Measurements from ENCODE around the gene ZNF93. TPM values are rescaled to one million over a fixed set of nuclear protein-coding genes. Genes with fewer than 3 reads are reported as not detected.
"Not testable (repeated sequence)": the region's sequence is repeated elsewhere in the genome, so short reads cannot be mapped to it uniquely, and the experiment has no call there.

ZNF93 gene
- total and polyA plus RNA-seq, 2 experiments from 2014 or later: 14.9 to 20.8 TPM

DNA sequence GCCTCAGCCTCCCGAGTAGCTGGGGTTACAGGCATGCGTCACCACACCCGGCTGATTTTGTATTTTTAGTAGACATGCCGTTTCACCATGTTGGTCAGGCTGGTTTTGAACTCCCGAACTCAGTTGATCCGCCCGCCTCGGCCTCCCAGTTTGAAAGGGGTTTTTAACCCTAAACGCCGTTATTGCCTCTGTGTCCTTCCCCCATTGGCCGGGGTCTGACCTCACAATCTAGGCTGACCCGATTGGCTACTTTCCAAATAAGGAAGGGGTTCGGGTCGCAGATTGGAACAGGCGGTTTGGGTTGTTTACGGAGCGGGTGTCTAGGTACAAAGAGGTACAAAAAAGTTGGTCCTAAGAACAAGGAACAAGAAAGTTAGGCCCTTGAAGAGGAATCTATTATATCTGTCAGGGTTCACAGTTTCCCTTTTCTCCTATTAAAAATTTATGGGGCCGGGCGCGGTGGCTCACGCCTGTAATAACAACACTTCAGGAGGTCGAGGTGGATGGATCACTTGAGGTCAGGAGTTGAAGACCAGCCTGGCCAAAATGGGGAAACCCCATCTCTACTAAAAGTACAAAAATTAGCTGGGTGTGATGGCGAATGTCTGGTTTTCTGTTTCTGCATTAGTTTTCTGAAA lies 34.0 kb upstream of the ZNF93 start:
- H3K27me3 ChIP-seq: no peaks in the 10 kb centered on the region
- H3K4me1 ChIP-seq (ENCODE audit: low read depth): peaks cover 10% of the 10 kb centered on the region
- peak overlapping the region; percentile 98 for H3K27ac ChIP-seq
- H3K9me3 ChIP-seq (ENCODE audit: low read depth): no peaks in the 10 kb centered on the region
- peak; percentile 15 to 73 for DNase-seq (ENCODE audit: low read depth in 1 of 2, low spot score in 1 of 2)
- no peaks in the 10 kb centered on the region for H3K36me3 ChIP-seq
- TF ChIP-seq, protein P1, sequence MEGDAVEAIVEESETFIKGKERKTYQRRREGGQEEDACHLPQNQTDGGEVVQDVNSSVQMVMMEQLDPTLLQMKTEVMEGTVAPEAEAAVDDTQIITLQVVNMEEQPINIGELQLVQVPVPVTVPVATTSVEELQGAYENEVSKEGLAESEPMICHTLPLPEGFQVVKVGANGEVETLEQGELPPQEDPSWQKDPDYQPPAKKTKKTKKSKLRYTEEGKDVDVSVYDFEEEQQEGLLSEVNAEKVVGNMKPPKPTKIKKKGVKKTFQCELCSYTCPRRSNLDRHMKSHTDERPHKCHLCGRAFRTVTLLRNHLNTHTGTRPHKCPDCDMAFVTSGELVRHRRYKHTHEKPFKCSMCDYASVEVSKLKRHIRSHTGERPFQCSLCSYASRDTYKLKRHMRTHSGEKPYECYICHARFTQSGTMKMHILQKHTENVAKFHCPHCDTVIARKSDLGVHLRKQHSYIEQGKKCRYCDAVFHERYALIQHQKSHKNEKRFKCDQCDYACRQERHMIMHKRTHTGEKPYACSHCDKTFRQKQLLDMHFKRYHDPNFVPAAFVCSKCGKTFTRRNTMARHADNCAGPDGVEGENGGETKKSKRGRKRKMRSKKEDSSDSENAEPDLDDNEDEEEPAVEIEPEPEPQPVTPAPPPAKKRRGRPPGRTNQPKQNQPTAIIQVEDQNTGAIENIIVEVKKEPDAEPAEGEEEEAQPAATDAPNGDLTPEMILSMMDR (IDR thresholded peaks at IDR 0.05; ENCODE audit: low read depth, low read length): no peak
- H3K4me3 ChIP-seq: peak overlapping the region; percentile 82

DNA sequence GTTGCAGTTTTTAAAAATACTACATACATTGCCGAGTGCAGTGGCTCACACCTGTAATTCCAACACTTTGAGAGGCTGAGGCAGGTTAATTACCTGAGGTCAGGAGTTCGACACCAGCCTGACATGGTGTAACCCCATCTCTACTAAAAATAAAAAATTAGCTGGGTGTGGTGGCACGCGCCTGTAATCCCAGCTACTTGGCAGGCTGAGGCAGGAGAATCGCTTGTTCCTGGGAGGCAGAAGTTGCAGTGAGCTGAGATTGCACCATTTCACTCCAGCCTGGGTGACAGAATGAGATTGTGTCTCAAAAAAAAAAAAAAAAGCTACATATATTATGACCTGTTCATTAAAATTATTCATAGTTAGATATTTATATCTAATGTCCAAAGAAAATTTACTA lies 30.7 kb upstream of the ZNF93 start:
- DNase-seq (ENCODE audit: low read depth in 1 of 2, low spot score in 1 of 2); H3K4me3 ChIP-seq; H3K27me3 ChIP-seq; H3K36me3 ChIP-seq; H3K27ac ChIP-seq; H3K4me1 ChIP-seq (ENCODE audit: low read depth); H3K9me3 ChIP-seq (ENCODE audit: low read depth): not testable (repeated sequence)

DNA sequence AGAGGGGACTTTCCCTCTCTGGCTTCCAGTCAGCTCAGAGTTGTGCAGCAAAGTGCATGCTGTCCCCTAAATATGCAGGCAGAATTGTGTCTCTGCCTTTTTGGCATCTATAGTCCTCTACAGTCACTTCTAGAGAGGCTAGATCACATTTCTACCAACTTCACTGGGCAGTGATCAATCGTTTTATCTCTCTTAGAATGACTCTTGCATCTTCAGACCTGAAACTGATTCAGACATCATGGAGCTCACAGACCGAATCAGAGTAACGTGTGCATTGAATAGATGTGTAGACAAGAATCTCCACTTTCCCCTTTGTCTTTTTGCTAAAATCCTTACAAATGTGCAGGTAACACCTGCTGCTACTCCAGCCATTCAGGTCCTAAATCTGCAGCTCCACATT lies 28.8 kb upstream of the ZNF93 start:
- H3K4me1 ChIP-seq (ENCODE audit: low read depth): peaks cover 10% of the 10 kb centered on the region
- no peaks in the 10 kb centered on the region for H3K27me3 ChIP-seq
- H3K36me3 ChIP-seq: peaks cover 14% of the 10 kb centered on the region
- no peak for DNase-seq (ENCODE audit: low read depth in 1 of 2, low spot score in 1 of 2)
- H3K27ac ChIP-seq: no peak overlapping the region
- TF ChIP-seq, protein P1 (IDR thresholded peaks at IDR 0.05; ENCODE audit: low read depth, low read length): no peak
- H3K9me3 ChIP-seq (ENCODE audit: low read depth): no peaks in the 10 kb centered on the region
- no peak overlapping the region for H3K4me3 ChIP-seq

DNA sequence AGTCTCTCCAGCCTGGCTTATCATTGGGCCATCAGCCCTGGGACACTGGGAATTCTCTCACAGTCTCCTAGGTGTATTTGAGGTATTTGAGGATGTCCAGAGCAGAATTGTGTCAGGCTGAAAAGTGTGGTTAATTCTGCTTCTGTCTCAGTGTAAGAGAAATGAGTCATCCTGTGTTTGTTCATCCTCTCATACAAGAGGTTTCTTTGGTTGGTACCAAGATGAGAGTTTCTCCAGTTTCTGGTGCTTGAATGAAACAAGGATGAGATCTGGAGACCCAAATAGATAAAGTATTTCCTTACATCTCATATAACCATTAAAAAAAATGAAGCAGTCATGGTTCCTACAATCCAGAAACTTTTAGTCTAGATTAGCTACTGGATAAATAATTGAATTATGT lies 27.4 kb upstream of the ZNF93 start:
- H3K4me1 ChIP-seq (ENCODE audit: low read depth): peaks cover under 1% of the 10 kb centered on the region
- peaks cover 14% of the 10 kb centered on the region for H3K36me3 ChIP-seq
- H3K27ac ChIP-seq: no peak overlapping the region
- TF ChIP-seq, protein P1 (IDR thresholded peaks at IDR 0.05; ENCODE audit: low read depth, low read length): no peak
- no peaks in the 10 kb centered on the region for H3K9me3 ChIP-seq (ENCODE audit: low read depth)
- H3K27me3 ChIP-seq: no peaks in the 10 kb centered on the region
- DNase-seq (ENCODE audit: low read depth in 1 of 2, low spot score in 1 of 2): no peak
- no peak overlapping the region for H3K4me3 ChIP-seq

DNA sequence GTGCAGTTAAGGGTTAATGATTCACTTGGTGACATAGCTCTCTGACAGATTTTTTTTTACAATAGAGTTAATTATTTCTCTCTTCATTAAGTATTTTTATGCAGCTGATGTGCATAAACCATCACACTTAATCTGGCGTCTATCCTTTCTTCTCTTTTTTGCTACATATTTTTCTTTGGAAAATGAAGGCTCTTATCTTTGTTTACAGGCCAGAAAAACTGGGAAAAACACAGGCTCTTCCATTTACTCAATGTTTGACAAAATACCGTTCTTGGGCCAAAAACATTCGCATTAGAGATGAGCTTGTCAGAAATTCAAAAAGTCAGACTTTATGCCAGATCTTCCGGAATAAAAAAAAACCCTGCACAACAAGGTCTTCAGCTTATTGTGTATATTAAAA lies 23.0 kb upstream of the ZNF93 start:
- DNase-seq (ENCODE audit: low read depth in 1 of 2, low spot score in 1 of 2): no peak
- Histone ChIP-seq H3K9me3 (ENCODE audit: low read depth) (no peaks in the 10 kb centered on the region), H3K27me3 (no peaks in the 10 kb centered on the region), H3K4me1 (ENCODE audit: low read depth) (no peaks in the 10 kb centered on the region), H3K4me3 (no peak overlapping the region), H3K36me3 (peaks cover 48% of the 10 kb centered on the region), H3K27ac (no peak overlapping the region)
- TF ChIP-seq, protein P1 (IDR thresholded peaks at IDR 0.05; ENCODE audit: low read depth, low read length): no peak

DNA sequence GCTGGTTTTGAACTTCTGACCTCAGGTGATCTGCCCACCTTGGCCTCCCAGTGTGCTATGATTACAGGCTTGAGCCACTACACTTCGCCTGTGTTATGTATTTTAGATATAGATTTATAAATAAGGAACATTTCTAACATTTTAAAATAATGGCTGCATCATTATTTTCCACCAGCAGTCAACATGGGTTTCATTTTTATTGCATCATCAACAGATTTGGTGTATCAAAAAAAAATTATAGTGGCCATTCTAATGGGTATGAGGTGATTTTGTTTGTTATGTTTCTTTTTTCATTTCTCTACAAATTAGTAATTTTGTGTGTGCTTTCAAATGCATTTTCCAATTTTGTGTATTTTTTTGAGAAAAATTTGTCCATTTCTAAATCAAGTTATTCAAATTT lies 16.2 kb upstream of the ZNF93 start:
- Histone ChIP-seq H3K27me3 (no peaks in the 10 kb centered on the region), H3K4me3 (no peak overlapping the region), H3K27ac (no peak overlapping the region), H3K4me1 (ENCODE audit: low read depth) (no peaks in the 10 kb centered on the region), H3K36me3 (peaks cover 45% of the 10 kb centered on the region), H3K9me3 (ENCODE audit: low read depth) (peaks cover 4% of the 10 kb centered on the region)
- DNase-seq (ENCODE audit: low read depth in 1 of 2, low spot score in 1 of 2): no peak
- TF ChIP-seq, protein P1 (IDR thresholded peaks at IDR 0.05; ENCODE audit: low read depth, low read length): no peak

DNA sequence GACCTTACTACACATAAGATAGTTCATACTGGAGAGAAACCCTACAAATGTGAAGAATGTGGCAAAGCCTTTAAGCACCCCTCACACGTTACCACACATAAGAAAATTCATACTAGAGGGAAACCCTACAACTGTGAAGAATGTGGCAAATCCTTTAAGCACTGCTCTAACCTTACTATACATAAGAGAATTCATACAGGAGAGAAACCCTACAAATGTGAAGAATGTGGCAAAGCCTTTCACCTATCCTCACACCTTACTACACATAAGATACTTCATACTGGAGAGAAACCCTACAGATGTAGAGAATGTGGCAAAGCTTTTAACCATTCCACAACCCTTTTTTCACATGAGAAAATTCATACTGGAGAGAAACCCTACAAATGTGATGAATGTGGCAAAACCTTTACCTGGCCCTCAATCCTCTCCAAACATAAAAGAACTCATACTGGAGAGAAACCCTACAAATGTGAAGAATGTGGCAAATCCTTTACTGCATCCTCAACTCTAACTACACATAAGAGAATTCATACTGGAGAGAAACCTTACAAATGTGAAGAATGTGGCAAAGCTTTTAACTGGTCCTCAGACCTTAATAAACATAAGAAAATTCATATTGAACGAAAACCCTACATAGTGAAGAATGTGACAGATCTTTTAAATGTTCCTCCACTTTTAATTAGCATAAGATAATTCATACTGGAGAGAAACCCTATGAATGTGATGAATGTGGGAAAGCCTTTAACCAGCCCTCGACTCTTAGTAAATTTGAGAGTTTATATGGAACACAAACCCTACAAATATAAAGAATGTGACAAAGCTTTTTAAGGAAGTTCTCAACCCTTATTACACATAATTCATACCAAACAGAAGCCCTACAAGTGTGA lies 8.4 kb upstream of the ZNF93 start:
- peaks cover 24% of the 10 kb centered on the region for H3K36me3 ChIP-seq
- H3K9me3 ChIP-seq (ENCODE audit: low read depth): peaks cover 22% of the 10 kb centered on the region
- DNase-seq (ENCODE audit: low read depth in 1 of 2, low spot score in 1 of 2); H3K4me1 ChIP-seq (ENCODE audit: low read depth); H3K27me3 ChIP-seq; H3K4me3 ChIP-seq; H3K27ac ChIP-seq: not testable (repeated sequence)

All from cardiac muscle cell (in vitro differentiated cells and primary cell).